Measurements from ENCODE around the gene MEAK7. TPM values are rescaled to one million over a fixed set of nuclear protein-coding genes. Genes with fewer than 3 reads are reported as not detected.

MEAK7 gene
- polyA plus RNA-seq, 3 donors: 2.5 to 5.0 (median 4.7) TPM

DNA sequence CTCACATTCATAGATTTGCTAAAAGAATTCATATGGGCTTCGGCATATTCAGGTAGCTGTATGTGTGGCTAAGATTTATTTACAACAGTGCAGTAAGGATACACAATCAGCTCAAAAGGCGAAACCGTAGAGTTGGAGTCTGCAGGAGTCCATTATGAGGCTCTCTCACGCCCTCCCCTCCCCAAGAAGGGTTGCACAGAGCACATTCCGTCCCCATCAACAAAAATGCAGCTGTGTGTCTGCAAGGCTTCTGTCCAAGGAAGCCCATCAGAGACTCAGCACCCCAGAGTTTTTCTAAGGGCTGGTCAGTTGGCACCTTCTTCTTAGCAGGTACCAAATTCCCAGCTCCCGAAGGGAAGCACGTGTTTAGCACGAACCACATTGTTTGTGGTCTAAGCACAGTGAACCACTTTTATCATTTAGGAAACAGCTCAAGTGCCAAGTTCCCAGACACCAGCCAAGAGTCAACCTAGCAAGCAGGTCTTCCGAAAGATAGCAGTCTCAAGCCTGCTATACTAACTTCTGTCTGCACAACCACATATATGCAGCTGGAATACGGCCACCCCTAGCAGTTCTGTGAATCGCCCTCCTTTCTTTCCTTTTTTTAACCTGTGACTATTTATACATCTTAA lies 28.5 kb upstream of the MEAK7 start:
- H3K27me3 Mint-ChIP-seq (ENCODE audit: low read depth in 3 of 3): peaks cover 4 to 15% (median 10%) of the 10 kb centered on the region in 3 donors
- intact Hi-C loops (cut with micrococcal nuclease): no loop called here
- Histone ChIP-seq H3K4me2 (replicated peaks; ENCODE audit: extremely low read depth, low read length, poor library complexity, severe bottlenecking) (no peak overlapping the region), H3K9me3 (replicated peaks in 1 of 2; ENCODE audit: control insufficient read depth in 1 of 2, insufficient read depth in 1 of 2, low read length in 2 of 2) (peaks cover 4 to 10% of the 10 kb centered on the region in 2 donors), H3K27me3 (ENCODE audit: control insufficient read depth in 2 of 2, insufficient read depth in 2 of 2, low read length in 2 of 2) (no peaks in the 10 kb centered on the region), H3K4me1 (ENCODE audit: control insufficient read depth in 1 of 2, insufficient read depth in 2 of 2, low read length in 2 of 2) (peaks cover 30 to 37% of the 10 kb centered on the region in 2 donors), H2AFZ (ENCODE audit: insufficient read depth, low read depth, low read length, poor library complexity, severe bottlenecking) (no peak overlapping the region), H3K36me3 (replicated peaks in 1 of 2; ENCODE audit: control insufficient read depth in 1 of 2, insufficient read depth in 2 of 2, low read length in 2 of 2) (no peaks in the 10 kb centered on the region), H4K20me1 (ENCODE audit: insufficient read depth, low read length) (peaks cover 4% of the 10 kb centered on the region), H3K9ac (ENCODE audit: insufficient read depth, low read length, poor library complexity, severe bottlenecking) (no peak overlapping the region), H3K4me3 (replicated peaks in 1 of 3; ENCODE audit: low read depth in 2 of 3, low read length in 3 of 3) (no peak overlapping the region), H3K27ac (ENCODE audit: low read depth in 1 of 2, low read length in 2 of 2) (no peak overlapping the region), H3K79me2 (ENCODE audit: insufficient read depth, low read length) (no peaks in the 10 kb centered on the region)
- peaks cover 30% of the 10 kb centered on the region for H3K4me1 Mint-ChIP-seq
- WGBS (ENCODE audit: insufficient coverage): 73% methylated on average over 7 of the region's 11 CpGs
- no peak for DNase-seq
- peaks cover 9 to 13% (median 10%) of the 10 kb centered on the region in 7 donors for H3K9me3 Mint-ChIP-seq
- no peak overlapping the region for H3K27ac Mint-ChIP-seq
- peaks cover 3 to 12% of the 10 kb centered on the region in 2 donors for H3K36me3 Mint-ChIP-seq
- TF ChIP-seq, protein P1, sequence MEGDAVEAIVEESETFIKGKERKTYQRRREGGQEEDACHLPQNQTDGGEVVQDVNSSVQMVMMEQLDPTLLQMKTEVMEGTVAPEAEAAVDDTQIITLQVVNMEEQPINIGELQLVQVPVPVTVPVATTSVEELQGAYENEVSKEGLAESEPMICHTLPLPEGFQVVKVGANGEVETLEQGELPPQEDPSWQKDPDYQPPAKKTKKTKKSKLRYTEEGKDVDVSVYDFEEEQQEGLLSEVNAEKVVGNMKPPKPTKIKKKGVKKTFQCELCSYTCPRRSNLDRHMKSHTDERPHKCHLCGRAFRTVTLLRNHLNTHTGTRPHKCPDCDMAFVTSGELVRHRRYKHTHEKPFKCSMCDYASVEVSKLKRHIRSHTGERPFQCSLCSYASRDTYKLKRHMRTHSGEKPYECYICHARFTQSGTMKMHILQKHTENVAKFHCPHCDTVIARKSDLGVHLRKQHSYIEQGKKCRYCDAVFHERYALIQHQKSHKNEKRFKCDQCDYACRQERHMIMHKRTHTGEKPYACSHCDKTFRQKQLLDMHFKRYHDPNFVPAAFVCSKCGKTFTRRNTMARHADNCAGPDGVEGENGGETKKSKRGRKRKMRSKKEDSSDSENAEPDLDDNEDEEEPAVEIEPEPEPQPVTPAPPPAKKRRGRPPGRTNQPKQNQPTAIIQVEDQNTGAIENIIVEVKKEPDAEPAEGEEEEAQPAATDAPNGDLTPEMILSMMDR (IDR thresholded peaks at IDR 0.05): no peak
- H3K4me3 Mint-ChIP-seq: peak overlapping the region in 1 of 2 donors; percentile 35

DNA sequence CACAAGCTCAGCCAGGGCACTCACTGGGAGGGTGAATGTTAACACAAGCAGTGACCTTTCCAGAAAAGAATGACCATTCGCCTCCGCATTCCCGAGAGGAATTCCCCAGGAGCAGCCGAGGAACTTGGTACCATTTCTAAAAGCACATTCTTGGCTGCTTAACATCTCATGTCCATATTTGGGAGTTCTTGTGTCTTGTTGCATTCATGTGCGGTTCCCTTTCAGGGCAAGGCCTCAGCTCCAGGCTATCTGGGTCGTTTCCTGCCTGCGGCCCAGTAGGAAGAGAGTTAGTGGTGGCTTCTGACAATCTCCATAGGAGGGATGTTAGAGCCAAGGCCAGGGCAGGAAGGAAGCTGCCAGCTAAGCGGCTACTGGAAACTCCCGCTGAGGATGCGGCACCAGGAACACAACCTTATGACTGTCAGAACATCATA lies 27.8 kb upstream of the MEAK7 start:
- H3K9me3 ChIP-seq (replicated peaks in 1 of 2; ENCODE audit: control insufficient read depth in 1 of 2, insufficient read depth in 1 of 2, low read length in 2 of 2): peaks cover 4 to 10% of the 10 kb centered on the region in 2 donors
- Mint-ChIP-seq H3K9me3 (peaks cover 9 to 13% (median 11%) of the 10 kb centered on the region in 7 donors), H3K4me1 (peaks cover 36% of the 10 kb centered on the region), H3K4me3 (no peak overlapping the region), H3K36me3 (peaks cover 3 to 12% of the 10 kb centered on the region in 2 donors), H3K27ac (no peak overlapping the region), H3K27me3 (ENCODE audit: low read depth in 3 of 3) (peaks cover 4 to 15% (median 8%) of the 10 kb centered on the region in 3 donors)
- TF ChIP-seq, protein P1 (IDR thresholded peaks at IDR 0.05): no peak
- H3K27ac ChIP-seq (ENCODE audit: low read depth in 1 of 2, low read length in 2 of 2): no peak overlapping the region
- no peaks in the 10 kb centered on the region for H3K36me3 ChIP-seq (replicated peaks in 1 of 2; ENCODE audit: control insufficient read depth in 1 of 2, insufficient read depth in 2 of 2, low read length in 2 of 2)
- H3K79me2 ChIP-seq (ENCODE audit: insufficient read depth, low read length): no peaks in the 10 kb centered on the region
- 36% methylated on average over 10 of the region's 10 CpGs for WGBS (ENCODE audit: insufficient coverage)
- intact Hi-C loops (cut with micrococcal nuclease): no loop called here
- H3K27me3 ChIP-seq (ENCODE audit: control insufficient read depth in 2 of 2, insufficient read depth in 2 of 2, low read length in 2 of 2): no peaks in the 10 kb centered on the region
- H3K4me1 ChIP-seq (ENCODE audit: control insufficient read depth in 1 of 2, insufficient read depth in 2 of 2, low read length in 2 of 2): peaks cover 37 to 44% of the 10 kb centered on the region in 2 donors
- H3K4me2 ChIP-seq (replicated peaks; ENCODE audit: extremely low read depth, low read length, poor library complexity, severe bottlenecking): no peak overlapping the region
- peak; percentile 26 to 74 (median 42) for DNase-seq
- H3K4me3 ChIP-seq (replicated peaks in 1 of 3; ENCODE audit: low read depth in 2 of 3, low read length in 3 of 3): no peak overlapping the region
- no peak overlapping the region for H3K9ac ChIP-seq (ENCODE audit: insufficient read depth, low read length, poor library complexity, severe bottlenecking)
- H2AFZ ChIP-seq (ENCODE audit: insufficient read depth, low read depth, low read length, poor library complexity, severe bottlenecking): no peak overlapping the region
- H4K20me1 ChIP-seq (ENCODE audit: insufficient read depth, low read length): peaks cover 4% of the 10 kb centered on the region
